Motor neuron (in vitro differentiated cells): Measurements from ENCODE around the gene SUGT1. TPM values are rescaled to one million over a fixed set of nuclear protein-coding genes. Genes with fewer than 3 reads are reported as not detected.
"Not testable (repeated sequence)": the region's sequence is repeated elsewhere in the genome, so short reads cannot be mapped to it uniquely, and the experiment has no call there.

Experiments
- ATAC-seq, 8 experiments: fragments of 200-7000 bp; cut with Tn5 transposase; replicated peaks in 6 of 8; 2 replicates each; pipeline ENCODE4 v1.8.0; 2021; ENCODE audit warnings: mild to moderate bottlenecking in 8 of 8, moderate library complexity in 8 of 8
- H3K27ac ChIP-seq, 2 donors: fragments of 250-450 bp; sonication (Bioruptor Pico); 2 replicates each; pipeline ENCODE4 v1.9.0; 2021; ENCODE audit warnings: antibody characterized with exemption in 2 of 2, mild to moderate bottlenecking in 2 of 2, moderate library complexity in 1 of 2
- H3K4me1 ChIP-seq, 2 donors: fragments of 250-450 bp; sonication (Bioruptor Pico); replicated peaks in 1 of 2; 2 replicates each; pipeline ENCODE4 v1.6.1; 2021; ENCODE audit warnings: antibody characterized with exemption in 2 of 2, mild to moderate bottlenecking in 2 of 2, moderate library complexity in 1 of 2
- H3K4me3 ChIP-seq, 5 donors: fragments of 250-450 bp; sonication (Bioruptor Pico); 2 replicates each; pipeline ENCODE4 v1.9.0; 2021; ENCODE audit warnings: antibody characterized with exemption in 5 of 5, mild to moderate bottlenecking in 5 of 5, moderate library complexity in 4 of 5
- WGBS, 10 experiments: fragments of 450-650 bp; shearing (Covaris generic); methylation state at CpG; one replicate each; pipeline ENCODE4 v1.0.0; 2022; 5-methylcytosine and 5-hydroxymethylcytosine counted together
- in situ Hi-C, 9 experiments: fragments of 400-800 bp; cut with MboI; loops; one replicate each; pipeline ENCODE4 v1.15.0; 2021; ENCODE audit warnings: low sequenced_read_pairs in 9 of 9, low pct_unique_long_range_greater_than_20kb in 2 of 9; ENCODE audit not compliant: unreplicated experiment in 9 of 9
- total RNA-seq, 8 experiments: library from RNA; unstranded; fragments of 300-600 nt; gene quantifications; 2 replicates each; pipeline versions ENCODE4 v1.2.3 to v1.2.4, GENCODE V29; 2022

SUGT1 gene
- total RNA-seq: 10 to 100 TPM; 55.3 to 68.2 (median 62.3) TPM

DNA sequence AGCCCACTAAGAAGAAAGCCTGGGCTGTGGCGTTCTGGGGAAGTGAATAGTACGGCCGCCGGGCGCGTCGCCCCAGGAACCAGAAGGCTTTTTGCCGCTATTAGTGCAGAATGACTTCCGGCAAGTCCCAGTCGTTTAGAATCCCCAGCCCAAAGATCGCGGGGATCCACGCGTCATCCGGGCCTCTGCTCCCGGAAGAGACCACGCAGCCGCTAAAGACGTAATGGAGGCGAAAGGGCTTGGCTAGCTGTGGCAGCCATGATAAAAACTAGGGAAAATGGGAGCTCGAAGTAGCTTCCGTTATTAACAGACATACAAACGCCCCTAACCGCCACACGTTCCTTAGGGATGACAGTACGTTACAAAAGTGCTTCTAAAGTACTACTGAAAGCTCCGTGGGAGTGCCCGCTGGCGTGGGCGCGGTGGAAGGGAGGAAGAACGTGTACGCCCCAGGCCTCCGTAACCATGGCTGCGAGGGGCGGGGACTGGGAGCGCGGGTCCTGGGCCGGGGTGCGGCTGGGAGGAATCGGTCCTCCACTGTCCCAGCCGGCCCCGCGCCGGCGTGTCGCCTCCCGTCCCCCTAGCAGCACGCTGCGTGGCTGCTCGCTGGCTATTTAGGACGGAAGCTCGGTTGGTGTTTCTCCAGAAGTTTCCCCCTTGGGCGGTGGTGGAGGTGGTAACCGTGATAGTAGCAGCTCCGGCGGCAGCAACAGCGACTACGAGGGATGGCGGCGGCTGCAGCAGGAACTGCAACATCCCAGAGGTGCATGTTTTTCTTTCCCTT, at the start of gene SUGT1:
Gene SUGT1, plus strand, starts transcription at position 641 of the 784 bp plus-strand sequence. Its CDS starts 85 bp downstream, at position 726.
- in situ Hi-C loops: loop anchor here in 2 of 9 experiments (25.0 kb wide), 2 partner anchors 185 to 535 kb away; partner anchors contain the start of gene PCDH8 (in 1 of the 2)
- peak within 1 kb of the TSS; percentile 45 to 71 (median 54) for H3K4me3 ChIP-seq
- WGBS, 10 experiments: 0% methylated on average over 1 to 23 of the region's 61 CpGs; no CpG with 5 or more reads in 3 of the 10 experiments
- ATAC-seq: peak; percentile 91 to 98 (median 97)
- peaks cover 10 to 17% of the 10 kb centered on the region in 2 donors for H3K4me1 ChIP-seq
- H3K27ac ChIP-seq: peak within 1 kb of the TSS; percentile 99 to 100

- H3K27ac ChIP-seq, H3K4me3 ChIP-seq, ATAC-seq, in situ Hi-C loops: not testable (repeated sequence)
- peaks cover 10 to 11% of the 10 kb centered on the region in 2 donors for H3K4me1 ChIP-seq
- WGBS, 10 experiments: no CpG with 5 or more reads among the region's 4 CpGs
Measured at GRCh38 chr13:52603316-52603715, 49.3 kb upstream of the SUGT1 start.

GRCh38 chr13:52606126-52606525, 46.5 kb upstream of the SUGT1 start:
- ATAC-seq, in situ Hi-C loops: not testable (repeated sequence)
- 37 to 100% (median 91%) methylated on average over 1 to 5 of the region's 6 CpGs; no CpG with 5 or more reads in 6 of the 10 experiments for WGBS, 10 experiments

GRCh38 chr13:52606795-52607194, 45.8 kb upstream of the SUGT1 start:
- in situ Hi-C loops, H3K4me3 ChIP-seq, H3K4me1 ChIP-seq, H3K27ac ChIP-seq: not testable (repeated sequence)
- peak in 5 of 8 experiments; percentile 13 to 66 (median 46) for ATAC-seq
- 40 to 88% (median 58%) methylated on average over 1 of the region's 1 CpG; no CpG with 5 or more reads in 6 of the 10 experiments for WGBS, 10 experiments

More at GRCh38 chr13:52606126-52606525, 46.5 kb upstream of the SUGT1 start:
- not testable (repeated sequence) for H3K27ac ChIP-seq, H3K4me1 ChIP-seq, H3K4me3 ChIP-seq

DNA sequence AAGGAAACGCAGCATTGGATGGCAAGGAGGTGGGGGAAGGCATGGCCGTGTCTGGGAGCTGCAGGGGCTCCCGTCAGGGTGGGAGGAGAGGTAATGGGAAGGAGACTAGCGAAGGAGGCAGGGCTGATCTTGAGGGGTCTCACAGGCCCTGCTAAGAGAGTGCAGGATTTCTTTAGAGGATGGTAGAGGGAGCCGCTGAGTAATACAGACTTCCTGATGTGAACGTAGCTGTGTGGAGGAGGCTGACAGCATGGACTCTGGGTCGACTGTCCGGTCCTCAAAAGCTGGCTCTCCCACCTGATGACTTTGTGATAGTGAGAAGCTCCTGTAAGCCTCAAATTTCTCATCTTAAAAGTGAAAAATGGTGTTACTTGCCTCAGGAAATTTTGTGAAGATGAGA, 44.5 kb upstream of the SUGT1 start:
- 20 to 38% (median 37%) methylated on average over 1 to 4 of the region's 8 CpGs; no CpG with 5 or more reads in 6 of the 10 experiments for WGBS, 10 experiments
- H3K4me1 ChIP-seq, H3K27ac ChIP-seq, in situ Hi-C loops, H3K4me3 ChIP-seq: not testable (repeated sequence)
- peak in 4 of 8 experiments; percentile 37 to 62 (median 46) for ATAC-seq

- H3K4me1 ChIP-seq, in situ Hi-C loops, H3K4me3 ChIP-seq, H3K27ac ChIP-seq: not testable (repeated sequence)
- peak; percentile 64 to 93 (median 78) for ATAC-seq
- WGBS, 10 experiments: 0 to 92% (median 81%) methylated on average over 1 to 7 of the region's 10 CpGs; no CpG with 5 or more reads in 2 of the 10 experiments
Measured at GRCh38 chr13:52609013-52609606, 43.5 kb upstream of the SUGT1 start.

GRCh38 chr13:52610158-52610557, 42.5 kb upstream of the SUGT1 start:
- H3K4me1 ChIP-seq, H3K4me3 ChIP-seq, H3K27ac ChIP-seq, ATAC-seq, in situ Hi-C loops: not testable (repeated sequence)
- WGBS, 10 experiments: 50 to 100% (median 83%) methylated on average over 1 to 2 of the region's 5 CpGs; no CpG with 5 or more reads in 7 of the 10 experiments

DNA sequence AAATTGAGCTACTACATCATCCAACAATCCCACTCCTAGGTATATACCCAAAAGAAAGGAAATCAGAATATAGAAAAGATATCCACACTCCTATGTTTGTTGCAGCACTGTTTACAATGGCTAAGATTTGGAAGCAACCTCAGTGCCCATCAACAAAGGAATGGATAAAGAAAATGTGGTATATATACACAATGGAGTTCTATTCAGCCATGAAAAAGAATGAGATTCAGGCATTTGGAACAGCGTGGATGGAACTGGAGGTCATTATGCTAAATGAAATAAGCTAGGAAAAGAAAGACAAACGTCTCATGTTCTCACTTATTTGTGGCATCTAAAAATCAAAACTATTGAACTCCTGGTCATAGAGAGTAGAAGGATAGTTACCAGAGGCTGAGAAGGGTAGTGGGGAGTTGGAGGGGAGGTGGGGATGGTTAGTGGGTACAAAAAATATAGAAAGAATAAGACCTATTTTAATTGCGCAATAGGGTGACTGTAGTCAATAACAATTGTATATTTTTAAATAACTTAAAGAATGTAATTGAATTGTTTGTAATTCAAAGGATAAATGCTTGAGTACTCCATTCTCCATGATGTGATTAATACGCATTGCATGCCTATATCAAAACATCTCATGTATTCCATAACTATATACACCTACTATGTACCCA, 37.4 kb upstream of the SUGT1 start:
- Histone ChIP-seq H3K4me3 (no peak overlapping the region), H3K27ac (no peak overlapping the region), H3K4me1 (peaks cover 3% of the 10 kb centered on the region in 2 donors)
- ATAC-seq: no peak
- in situ Hi-C loops: no loop called here
- 88 to 100% (median 93%) methylated on average over 1 to 4 of the region's 4 CpGs; no CpG with 5 or more reads in 1 of the 10 experiments for WGBS, 10 experiments

DNA sequence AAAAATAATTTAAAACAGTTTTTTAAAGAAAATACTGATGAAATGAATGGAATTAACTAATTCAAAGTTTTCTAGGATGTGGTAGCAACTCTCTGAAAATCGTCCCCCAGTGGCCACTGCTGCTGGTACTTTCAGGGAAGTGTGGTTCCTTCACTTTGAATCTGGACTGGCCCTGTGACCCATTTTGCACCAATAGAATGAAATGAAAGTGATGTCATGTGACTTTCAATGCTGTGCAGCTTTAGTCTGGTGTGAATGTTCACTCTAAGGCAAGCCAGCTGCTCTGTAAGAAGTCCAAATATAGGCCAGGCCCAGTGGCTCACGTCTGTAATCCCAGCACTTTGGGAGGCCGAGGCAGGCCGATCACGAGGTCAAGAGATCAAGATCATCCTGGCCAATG, 36.8 kb upstream of the SUGT1 start:
- peaks cover 3% of the 10 kb centered on the region in 2 donors for H3K4me1 ChIP-seq
- in situ Hi-C loops: no loop called here
- 75 to 100% (median 100%) methylated on average over 1 to 5 of the region's 5 CpGs; no CpG with 5 or more reads in 5 of the 10 experiments for WGBS, 10 experiments

DNA sequence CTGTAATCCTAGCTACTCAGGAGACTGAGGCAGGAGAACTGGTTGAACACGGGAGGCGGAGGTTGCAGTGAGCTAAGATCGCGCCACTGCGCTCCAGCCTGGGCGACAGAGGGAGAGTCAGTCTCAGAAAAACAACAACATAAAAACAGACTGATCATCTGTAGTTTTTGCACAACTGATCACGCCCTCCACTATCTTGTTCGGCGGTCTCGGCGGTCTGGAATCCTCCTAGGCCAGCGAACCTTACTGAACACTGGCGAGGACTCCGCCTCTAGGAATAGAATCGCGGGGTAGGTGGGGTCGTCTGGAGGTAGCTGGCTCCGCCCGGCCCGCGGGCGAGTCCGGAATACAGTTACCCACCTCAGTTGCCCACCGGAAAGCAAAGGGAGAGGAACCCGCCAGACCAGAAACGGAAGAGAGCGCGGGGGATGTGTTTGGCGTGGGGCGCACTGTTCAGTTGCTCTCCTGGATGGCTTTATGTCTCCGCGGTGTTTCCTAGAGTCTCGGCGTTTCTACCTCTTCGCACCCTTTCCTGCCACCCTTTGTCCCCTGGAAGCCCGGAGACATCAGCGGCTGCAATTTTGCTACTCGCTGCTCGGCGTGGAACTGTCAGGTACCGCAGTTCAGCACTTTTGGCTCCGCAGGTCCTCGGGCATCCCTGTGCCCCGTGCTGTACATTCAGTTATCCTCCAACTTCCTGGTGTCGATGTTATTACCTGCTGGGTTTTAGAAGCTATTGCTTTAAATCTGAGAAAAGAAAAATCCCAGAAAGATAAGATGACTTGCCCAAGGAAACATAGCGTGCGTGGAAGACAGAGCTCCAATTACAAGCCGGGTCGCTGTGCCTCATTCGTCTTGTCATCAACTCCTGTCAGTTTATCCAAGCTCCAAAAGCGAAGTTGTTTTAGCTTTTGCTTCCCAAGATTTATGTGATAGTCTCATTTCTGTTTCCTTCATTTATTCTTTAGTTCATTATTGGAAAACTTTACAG, 35.3 kb upstream of the SUGT1 start:
- peak; percentile 95 to 99 (median 99) for ATAC-seq
- peak overlapping the region; percentile 56 to 77 for H3K27ac ChIP-seq
- in situ Hi-C loops: no loop called here
- 0 to 13% (median 1%) methylated on average over 3 to 40 of the region's 51 CpGs for WGBS, 10 experiments
- H3K4me1 ChIP-seq: peaks cover 3% of the 10 kb centered on the region in 2 donors
- peak overlapping the region; percentile 58 to 92 (median 67) for H3K4me3 ChIP-seq

More for the DNA sequence above, 36.8 kb upstream of the SUGT1 start:
- Histone ChIP-seq H3K27ac (no peak overlapping the region), H3K4me3 (no peak overlapping the region)
- no peak for ATAC-seq

GRCh38 chr13:52631083-52631690, 21.4 kb upstream of the SUGT1 start:
- H3K27ac ChIP-seq, H3K4me3 ChIP-seq, H3K4me1 ChIP-seq, in situ Hi-C loops, ATAC-seq: not testable (repeated sequence)
- 74 to 100% (median 95%) methylated on average over 3 to 6 of the region's 7 CpGs for WGBS, 10 experiments
